GF-D8 (cell line): ENCODE results near the gene PDCD4.
"Not testable (repeated sequence)": the region's sequence is repeated elsewhere in the genome, so short reads cannot be mapped to it uniquely, and the experiment has no call there.

Experiments used
- DNase-seq: peaks from one replicate; lab custom pipeline; 2025; lab: John Stamatoyannopoulos, UW

The PDCD4 gene

DNA sequence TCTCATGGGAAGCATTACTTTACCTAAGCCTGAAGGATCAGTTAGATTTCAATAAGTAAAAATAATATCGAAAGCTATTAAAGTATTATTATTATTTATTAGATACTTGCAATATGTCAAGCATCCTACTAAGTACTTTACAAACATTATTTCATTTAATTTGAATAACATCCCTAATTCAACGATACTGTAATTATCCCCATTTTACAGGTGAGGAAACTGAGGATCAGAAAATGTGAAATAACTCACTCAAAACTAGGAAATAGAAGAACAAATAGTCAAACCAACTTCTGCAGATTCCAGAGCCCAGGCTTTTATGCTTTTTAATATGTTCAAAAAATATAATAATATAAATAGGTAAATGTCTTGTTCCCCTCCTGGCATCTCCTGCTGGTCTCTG is 10.3 kb upstream of the PDCD4 start:
- DNase-seq = no peak

- DNase-seq = no peak
Observed at GRCh38 chr10:110861930-110862649, 9.6 kb upstream of the PDCD4 start.

DNA sequence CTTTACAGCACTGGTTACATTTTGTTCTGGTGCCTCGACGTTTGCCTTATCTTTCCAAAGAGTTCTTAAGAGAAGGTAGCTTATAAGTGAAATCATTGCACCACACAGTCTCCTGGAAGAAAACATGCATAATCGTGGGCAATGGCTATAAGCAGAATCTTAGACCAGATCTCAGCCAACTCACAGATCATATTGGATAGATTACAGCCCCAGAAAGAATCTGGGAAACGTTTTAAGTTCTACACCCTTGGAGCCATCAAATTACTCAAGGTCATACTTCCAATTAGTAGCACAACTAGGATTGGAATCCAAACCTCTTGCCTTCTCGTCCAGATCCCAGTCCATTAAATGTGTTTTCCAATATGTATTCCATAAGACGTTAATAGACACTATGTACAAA is 8.8 kb upstream of the PDCD4 start:
- DNase-seq = no peak

- DNase-seq = peak; percentile 37
Observed at GRCh38 chr10:110863361-110863760, 8.4 kb upstream of the PDCD4 start.

DNA sequence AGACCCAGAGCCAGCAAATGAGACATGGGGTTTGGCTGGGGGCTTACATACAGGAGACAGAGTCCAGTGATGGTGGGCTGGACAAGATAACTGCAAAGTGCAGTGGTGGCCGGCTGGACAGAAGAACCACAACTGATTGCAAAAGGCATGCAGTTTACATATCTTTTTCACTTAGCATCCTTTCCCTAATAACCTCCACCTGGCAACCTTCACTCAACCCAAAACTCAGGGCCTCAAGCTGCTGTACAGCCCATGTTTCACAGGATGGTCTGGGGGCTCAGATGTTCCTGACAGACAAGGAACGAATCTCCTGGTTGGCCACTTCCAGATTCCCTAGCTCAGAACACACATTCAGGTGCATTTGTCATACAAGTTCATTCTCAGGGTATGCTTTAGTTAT is 7.8 kb upstream of the PDCD4 start:
- DNase-seq = no peak

DNA sequence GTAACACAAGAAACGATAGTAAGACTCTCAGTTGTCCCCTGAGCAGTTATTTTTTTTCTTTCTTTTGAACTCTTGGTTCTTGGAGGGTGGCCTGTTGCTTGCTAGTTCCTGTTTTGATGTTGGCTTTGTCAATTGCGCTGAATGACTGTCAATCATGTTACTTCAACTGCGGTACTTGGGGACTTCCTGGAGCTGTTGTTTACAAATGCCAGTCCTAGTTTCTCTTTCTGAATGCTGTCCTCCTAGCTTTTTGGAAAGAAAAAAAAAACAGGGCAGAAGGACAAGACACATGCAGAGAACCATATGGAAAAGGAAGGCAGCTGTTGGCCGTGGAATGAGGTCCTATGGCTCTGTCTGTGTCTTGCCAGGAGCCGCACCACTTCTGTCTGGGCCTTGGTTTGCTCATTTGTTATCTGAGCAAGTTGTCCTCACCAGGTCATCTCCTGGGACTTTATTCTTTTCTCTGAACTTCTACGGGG is 7.0 kb upstream of the PDCD4 start:
- peak; percentile 63 for DNase-seq

DNA sequence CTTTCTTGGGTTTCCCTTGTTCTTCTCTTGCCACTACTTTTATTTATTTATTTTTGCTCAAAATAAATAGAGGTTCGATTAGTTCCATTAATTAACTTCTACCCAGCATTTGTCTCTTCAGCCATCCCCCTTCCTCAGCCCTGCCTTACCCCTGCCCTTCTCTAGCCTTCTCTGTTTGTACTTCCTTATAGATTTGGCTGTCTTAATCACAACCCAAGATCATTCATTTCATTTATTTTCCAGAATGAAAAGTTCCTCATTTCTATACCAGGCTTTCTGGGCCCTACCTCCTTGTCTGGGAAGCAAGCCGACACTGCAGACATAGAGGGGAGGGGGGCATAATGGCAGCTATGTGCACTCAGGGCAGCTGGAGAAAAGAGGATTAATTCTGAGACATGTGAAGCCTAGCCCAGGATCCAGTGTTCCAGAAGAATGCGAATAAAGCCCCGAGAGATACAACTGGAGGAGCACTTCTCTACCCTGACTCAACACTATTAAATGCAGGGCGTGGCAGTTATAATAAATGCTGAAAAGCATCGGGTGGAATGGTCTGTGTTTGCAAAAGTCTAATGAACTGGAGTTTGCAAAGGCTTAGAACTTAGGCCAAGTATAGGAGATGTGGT is 6.4 kb upstream of the PDCD4 start:
- no peak for DNase-seq

- DNase-seq = peak; percentile 11
Observed at GRCh38 chr10:110865809-110866482, 5.8 kb upstream of the PDCD4 start.

GRCh38 chr10:110867011-110867806 is 4.5 kb upstream of the PDCD4 start:
- not testable (repeated sequence) for DNase-seq

- no peak for DNase-seq
Observed at GRCh38 chr10:110867807-110868465, 3.8 kb upstream of the PDCD4 start.

DNA sequence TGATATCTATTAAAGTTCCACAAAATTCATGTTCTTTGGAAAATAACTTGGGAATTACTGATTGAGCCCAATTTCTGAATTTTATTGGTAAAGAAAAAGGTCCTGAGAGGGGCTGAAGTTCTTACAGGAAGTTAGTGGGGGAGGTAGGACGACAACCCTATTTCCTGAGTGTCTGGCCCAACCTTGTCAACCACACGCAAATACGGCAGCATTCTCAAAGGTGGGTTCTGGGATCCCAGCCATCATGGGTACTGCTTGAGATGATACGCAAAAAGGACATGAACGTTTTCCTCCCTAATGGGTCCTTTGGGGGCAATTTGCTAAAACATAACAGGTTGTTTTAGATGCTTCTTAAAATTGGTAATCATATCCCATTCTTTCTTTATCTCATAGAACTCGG is 2.7 kb upstream of the PDCD4 start:
- DNase-seq = no peak

- DNase-seq = no peak
Observed at GRCh38 chr10:110870823-110871297, 868 bp upstream of the PDCD4 start.

DNA sequence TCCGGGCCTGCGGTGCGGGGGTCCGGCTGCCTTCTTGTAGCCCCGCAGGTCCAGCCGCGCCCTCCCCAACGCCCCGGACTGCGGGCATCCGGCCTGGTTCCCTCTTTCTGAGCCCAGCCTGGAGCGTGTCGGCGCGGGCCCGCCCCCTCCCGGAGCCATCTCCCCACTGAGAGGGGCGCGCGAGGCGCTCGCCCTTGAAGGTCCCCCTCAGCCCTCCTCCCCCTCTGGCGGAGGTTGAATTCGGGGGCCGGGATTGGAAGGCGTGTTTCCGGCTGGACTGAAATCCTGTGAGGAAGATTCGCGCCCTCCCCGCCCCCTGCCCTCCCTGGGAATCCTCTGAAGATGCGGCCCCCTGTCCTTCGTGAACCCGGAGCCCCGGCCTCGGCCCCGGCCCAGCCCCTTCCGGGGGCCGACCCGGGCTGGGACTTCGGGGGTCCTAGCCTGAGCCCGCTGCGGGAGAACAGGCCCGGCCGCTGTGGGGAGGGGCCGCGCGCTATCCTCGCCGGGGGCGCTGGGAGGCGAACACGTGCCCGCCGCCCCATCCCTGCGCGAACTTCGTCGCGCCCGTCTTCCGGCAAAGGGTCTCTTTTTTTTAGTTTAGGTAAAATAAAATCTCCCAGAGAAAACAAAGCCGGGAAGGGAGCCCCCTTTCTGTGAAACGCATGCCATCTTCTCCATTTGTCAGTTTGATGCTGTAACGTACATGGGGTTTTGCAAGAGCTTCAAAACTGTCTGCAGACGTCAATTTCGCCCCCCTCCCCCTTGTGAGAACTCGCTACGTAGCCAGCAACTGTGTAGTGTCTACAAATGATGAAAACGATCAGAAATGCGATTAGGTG is 636 bp downstream of the PDCD4 start:
- DNase-seq = peak; percentile 83

- DNase-seq = no peak
Observed at GRCh38 chr10:110872984-110873923, 1.5 kb downstream of the PDCD4 start.

DNA sequence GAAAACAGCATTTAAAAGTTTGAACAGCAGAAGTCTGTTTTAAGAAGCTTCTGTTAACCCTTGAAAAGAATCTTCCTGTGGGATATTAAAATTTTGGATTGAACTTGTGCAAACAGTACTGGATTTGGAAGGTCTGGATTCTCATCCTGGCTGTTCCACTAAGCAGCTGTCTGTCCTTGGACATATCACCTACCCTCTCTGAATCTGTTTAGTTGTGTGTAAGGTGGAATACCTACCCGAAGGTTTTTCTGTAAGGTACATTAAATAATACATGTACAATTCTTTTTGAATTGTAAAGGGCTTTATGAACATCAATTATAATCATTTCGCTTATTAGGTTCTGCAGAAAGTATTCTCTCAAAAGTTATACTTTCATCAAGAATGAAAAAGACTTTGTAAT is 2.2 kb downstream of the PDCD4 start:
- no peak for DNase-seq

- DNase-seq = no peak
Observed at GRCh38 chr10:110876000-110876399, 4.3 kb downstream of the PDCD4 start.

GRCh38 chr10:110876788-110877187 is 5.1 kb downstream of the PDCD4 start:
- no peak for DNase-seq

GRCh38 chr10:110880012-110880411 is 8.3 kb downstream of the PDCD4 start:
- no peak for DNase-seq

- DNase-seq = no peak
Observed at GRCh38 chr10:110881247-110881646, 9.5 kb downstream of the PDCD4 start.

GRCh38 chr10:110881905-110882304 is 10.2 kb downstream of the PDCD4 start:
- no peak for DNase-seq
